ENCODE data around the gene C9orf78.
A peak's percentile ranks its signal among the peaks of the same experiment; 100 is the strongest.

C9orf78 gene

GRCh38 chr9:129839324-129840023, 4.4 kb upstream of the C9orf78 start:
- peak; percentile 25 for DNase-seq

DNA sequence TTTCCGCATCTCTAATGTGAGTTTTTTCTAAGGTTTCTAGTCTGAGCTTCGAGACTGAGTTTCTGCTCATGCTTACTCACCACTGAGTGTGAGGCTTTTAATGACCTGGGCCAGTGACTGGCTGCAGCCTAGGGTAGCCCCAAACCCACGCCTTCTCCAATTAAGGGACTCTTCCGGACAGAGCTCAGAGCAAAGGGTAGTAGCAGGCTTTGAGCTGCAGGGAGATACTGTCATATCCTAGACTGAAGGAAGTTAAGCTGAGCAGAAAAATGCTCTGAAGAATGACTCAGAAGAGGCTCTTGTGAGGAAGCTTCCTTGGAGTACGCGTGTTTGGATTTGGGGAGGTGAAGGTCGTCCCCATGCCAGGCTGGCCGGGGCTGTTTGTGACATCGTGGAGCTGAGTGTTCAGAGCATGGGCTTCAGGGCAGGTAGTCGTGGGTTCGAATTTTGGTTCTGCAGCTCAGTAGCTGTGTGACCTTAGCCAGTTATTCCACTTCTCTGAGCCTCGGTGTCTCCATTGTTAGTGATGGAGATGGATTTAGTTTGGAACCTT, 3.7 kb upstream of the C9orf78 start:
- DNase-seq, result peak; percentile 64

DNA sequence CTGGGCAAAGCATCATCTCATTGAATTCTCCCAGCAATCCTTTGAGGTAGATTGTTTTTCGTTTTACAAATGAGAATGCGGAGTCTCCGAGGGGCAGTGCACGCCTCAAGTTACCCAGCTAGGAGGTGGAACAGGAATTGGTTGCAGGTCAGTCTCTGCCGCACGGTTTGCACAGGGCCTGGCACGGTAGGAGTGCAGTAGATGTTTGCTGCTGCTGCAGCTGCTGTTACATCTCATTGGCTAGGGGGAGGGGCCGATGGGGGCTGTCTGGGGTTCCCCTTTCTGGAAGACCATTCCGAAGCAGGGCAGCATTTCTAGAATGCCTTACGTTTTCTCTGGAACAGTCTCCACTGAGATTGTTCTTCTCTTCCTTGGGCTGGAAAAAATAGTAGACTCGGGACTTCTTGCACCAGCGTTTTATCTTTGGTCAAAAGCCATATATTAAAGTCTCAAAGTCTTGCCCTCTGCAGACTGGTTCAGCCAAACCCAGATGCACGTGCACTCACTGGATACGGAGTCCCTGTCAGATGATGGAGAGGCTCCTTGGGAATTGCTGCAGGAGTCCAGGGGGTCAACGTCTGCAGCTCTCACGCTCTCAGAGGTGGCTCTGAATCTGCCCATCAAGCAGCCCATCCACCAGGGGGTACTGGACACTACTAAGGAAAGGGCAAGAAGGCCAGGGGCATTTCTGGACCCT, 1.4 kb upstream of the C9orf78 start:
- peak; percentile 68 for DNase-seq

DNA sequence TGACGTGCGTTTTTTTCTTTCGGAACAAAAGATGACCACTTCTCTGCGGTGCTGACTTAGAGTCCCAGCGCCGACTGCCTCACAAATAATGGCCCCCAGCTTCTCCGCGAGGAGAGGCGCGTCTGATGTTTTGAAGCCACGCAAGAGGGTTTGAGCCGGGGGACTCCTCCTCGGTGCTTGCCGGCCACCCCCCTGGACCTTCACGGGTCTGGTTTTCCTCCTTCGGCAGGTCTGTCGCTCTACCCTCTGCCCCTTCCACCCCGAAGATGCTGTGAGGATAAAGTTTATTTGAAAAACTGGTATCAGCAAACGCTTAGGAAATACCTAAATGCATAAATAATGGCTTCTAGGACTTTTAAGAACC, 767 bp upstream of the C9orf78 start:
- no peak for DNase-seq

DNA sequence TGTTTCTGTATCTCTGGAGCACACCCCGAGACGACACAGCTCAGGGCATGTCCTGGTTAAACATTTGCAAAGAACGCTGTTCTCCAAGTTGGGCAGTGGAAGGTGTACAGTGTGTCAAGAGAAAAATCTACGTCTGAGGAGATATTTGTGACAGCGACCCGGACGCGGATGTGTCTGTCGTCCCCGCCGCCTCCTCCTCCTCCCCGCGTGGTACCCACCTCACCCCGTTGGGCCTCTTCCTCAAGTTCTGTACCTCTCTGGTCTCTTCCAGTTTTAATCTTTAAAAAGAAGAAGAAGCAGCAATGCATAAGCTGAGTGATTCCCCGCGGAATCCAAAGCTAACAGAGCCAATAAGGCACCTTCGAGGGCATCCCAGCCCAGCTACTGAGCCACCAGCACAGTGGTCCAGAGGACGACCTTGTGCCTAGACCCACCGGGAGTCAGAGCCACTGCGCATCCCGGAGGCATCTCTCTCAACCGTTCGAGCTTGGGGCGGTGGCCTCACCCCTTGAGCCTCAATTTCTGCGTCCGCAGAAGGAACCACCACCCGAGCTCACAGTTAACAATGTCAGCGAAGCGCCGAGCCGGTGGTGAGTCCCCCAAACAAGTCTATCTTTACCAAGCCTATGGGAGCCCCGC, 467 bp downstream of the C9orf78 start:
- peak; percentile 64 for DNase-seq

GRCh38 chr9:129832982-129833381, 2.1 kb downstream of the C9orf78 start:
- DNase-seq, result no peak

DNA sequence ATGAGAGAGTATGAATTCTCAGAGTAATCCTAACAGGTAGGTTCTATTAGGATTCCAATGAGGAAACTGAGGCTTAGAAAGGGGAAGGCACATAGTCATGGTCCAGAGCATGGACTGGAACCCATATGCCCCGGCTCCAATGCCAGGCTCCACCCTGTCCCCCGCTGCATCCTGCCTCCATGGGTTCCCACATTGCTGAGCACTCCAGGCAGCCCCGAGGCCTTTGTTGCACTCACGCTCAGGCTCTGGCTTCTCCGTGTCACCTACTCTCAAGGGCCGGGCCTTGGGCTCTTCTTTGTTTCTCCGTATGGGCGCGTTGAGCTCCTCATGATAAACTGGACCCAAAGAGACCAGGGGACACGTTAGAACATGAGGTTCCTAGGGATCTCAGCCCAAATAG, 6.1 kb downstream of the C9orf78 start:
- no peak for DNase-seq

GRCh38 chr9:129828051-129828450, 7.0 kb downstream of the C9orf78 start:
- no peak for DNase-seq

DNA sequence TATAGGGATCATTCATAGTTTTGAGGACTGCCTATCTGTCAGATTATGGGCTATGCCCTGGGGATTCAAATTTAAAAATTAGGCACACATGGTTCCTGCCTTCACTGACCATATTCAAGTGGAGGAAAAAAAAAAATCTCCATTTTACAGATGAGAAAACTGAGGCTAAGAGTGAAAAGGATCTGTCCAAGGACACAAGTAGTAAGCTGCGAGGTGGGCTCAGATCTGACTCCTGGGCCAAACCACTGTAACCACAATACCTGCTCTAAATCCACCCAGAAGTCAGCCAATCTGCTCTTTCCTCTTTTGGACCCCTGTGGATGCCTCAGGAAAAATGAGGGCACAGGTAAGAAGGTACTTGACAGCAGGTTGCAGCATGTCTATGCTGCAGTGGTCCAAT, 8.3 kb downstream of the C9orf78 start:
- no peak for DNase-seq

GRCh38 chr9:129826344-129826743, 8.7 kb downstream of the C9orf78 start:
- DNase-seq, result no peak

GRCh38 chr9:129823935-129824601, 11.0 kb downstream of the C9orf78 start, which contains the start of gene TOR1A:
Gene TOR1A, minus strand, starts transcription at chr9:129824136. Its CDS starts 51 bp downstream, at chr9:129824085.
- DNase-seq, result peak; percentile 95

DNA sequence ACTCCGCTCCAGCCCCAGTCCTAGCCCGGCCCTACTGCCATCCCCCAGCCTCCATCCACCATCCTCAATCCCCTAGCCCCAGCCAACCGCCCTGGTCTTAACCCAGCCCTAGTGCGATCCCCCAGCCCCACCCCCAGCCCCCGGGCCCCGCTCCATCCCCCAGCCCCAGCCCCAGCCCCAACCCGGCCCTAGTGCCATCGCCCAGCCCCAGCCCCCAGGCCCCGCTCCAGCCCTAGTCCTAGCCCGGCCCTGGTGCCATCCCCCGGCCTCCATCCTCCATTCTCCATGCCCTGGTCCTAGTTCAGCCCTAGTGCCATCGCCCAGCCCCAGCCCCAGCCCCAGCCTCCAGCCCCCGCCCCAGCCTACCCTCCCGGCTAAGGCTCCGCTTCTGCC, 11.5 kb downstream of the C9orf78 start:
- no peak for DNase-seq

DNA sequence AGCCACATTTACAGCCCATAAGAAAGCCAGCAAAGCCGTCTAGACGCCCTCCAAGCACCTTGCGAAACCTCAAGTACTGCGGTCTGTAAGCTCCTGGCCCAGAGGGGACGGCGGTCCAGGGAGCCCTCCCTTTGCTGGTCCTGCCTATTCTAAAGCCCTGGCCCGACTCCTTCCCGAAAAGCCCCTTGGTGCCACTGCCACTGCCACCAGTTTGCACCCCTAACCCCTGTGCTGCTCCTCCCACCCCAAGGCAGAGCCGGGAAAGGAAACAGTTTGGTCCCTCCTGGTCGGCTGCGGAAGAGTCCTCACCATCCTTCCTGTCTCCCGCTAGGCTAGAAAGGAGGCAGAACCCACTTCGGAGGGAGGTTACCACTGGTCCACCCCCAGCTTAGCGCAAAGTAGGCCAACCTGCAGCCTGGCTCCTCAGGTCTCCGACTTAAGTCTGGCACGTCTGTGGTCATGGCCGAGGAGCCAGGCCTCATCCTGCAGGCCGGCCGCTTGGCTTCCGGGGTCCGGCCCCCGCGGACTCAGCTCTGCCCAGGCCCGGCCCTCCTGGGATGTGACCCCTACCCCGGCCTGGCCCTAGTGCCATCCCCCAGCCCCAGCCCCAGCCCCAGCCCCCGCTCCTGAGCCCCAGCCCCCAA, 12.1 kb downstream of the C9orf78 start:
- peak; percentile 30 for DNase-seq

GRCh38 chr9:129816501-129817435, 18.3 kb downstream of the C9orf78 start:
- DNase-seq, result no peak

DNA sequence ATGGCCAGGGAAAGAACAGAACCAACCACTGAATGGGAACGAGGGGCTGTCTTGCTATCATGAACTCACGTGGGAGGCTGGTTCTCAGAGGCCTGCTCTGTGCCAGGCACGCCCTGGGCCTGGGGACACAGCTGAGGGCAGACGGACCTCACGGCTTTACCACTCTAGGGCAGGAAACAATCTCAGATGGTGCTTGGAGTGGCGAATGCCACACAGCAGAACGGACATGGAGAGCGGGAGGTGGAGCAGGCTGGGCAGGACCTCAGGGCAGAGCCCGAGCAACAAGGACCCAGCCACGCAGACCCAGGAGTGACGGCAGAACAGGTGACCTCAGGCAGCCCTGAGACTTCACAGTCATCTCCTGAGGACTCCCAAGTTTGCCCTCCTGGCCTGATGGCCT, 19.8 kb downstream of the C9orf78 start:
- DNase-seq, result no peak

DNA sequence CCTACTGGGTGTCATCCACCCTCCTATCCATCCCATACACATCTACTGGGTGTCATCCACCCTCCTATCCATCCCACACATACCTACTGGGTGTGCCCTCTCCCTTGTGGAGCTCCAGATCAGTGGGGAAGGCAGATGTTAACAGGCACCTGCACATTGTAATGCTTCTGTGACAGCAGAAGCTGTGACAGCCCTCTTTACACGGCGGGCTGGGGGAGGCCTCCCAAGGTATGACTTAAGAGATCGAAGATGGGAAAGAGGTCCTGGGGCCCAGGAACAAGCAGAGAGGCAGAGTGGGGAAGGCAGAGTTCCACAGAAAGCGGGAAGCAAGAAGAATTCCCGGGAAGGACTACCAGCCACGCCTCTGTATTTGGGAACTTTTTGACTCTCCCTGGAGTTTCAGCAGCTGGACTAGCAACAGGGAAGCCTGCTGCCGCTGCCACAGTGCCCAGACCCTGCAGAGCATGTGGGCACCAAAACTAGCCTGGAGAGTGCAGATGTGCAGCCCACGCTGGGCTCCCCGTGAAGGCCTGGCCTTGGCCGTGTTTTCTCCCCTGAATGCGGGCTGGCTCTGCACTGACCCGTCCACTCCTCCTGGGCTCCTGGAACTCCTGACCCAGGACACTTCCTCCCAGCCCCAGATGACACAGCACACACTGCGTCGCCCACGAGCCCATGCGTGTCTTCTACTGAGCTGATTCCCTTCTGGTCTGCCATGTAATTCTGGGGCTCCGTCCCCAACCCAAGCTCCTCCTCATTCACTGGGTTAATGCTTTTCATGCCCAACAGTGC, 20.4 kb downstream of the C9orf78 start:
- DNase-seq, result no peak

GRCh38 chr9:129813661-129814060, 21.4 kb downstream of the C9orf78 start:
- DNase-seq, result no peak

- DNase-seq, result no peak
These were observed 22.7 kb downstream of the C9orf78 start for GRCh38 chr9:129812385-129812784.

- no peak for DNase-seq
These were observed 23.1 kb downstream of the C9orf78 start for GRCh38 chr9:129811967-129812363.

GRCh38 chr9:129810788-129811187, 24.3 kb downstream of the C9orf78 start:
- DNase-seq, result no peak

DNA sequence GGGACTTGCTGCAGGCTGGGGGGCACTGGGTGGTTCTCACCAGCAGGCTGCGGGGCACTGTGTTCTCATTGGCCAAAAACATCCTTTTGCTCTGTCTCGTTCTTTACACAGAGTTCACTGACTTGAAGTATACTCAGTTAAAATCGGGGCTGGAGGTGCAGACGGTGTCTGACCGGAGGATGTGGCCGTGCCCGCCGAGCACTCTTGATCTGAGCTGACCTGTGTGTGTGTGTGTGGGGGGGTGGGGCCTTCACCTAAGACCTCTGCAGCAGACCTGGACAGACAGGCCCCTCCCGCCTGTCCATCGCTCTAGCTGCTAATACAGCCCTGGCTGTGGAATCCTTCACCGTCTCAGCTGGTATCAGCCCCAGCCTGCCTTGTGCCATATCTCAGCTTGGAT, 25.0 kb downstream of the C9orf78 start:
- no peak for DNase-seq
